DND-41 (cell line): ENCODE data around the gene COMMD8.

Experiments used
- ATAC-seq: fragments of 200-7000 bp; cut with Tn5 transposase; 3 replicates; pipeline ENCODE4 v1.9.1; 2021; ENCODE audit warnings: low read depth; ENCODE audit not compliant: insufficient read depth
- DNase-seq: peaks from one replicate; pipeline ENCODE4 v3.0.0-alpha.2; 2020
- H2AFZ ChIP-seq: 2 replicates; pipeline ENCODE4 v1.6.0; 2012; ENCODE audit warnings: low read depth, low read length
- H3K27ac ChIP-seq: 2 replicates; pipeline ENCODE4 v1.5.1; 2012; ENCODE audit warnings: low read length, inconsistent platforms
- H3K27me3 ChIP-seq: fragments of 200-600 bp; sonication (generic); 2 replicates; pipeline ENCODE4 v1.6.0; 2012; ENCODE audit warnings: low read length, mild to moderate bottlenecking, inconsistent platforms; ENCODE audit not compliant: insufficient read depth, poor library complexity
- H3K36me3 ChIP-seq: 2 replicates; pipeline ENCODE4 v1.5.1; 2012; ENCODE audit warnings: low read length, inconsistent platforms; ENCODE audit not compliant: insufficient read depth
- H3K4me1 ChIP-seq: 2 replicates; pipeline ENCODE4 v1.5.1; 2012; ENCODE audit warnings: mild to moderate bottlenecking, low read length; ENCODE audit not compliant: insufficient read depth
- H3K4me2 ChIP-seq: 2 replicates; pipeline ENCODE4 v1.6.0; 2012; ENCODE audit warnings: mild to moderate bottlenecking, moderate library complexity, low read length, inconsistent platforms; ENCODE audit not compliant: insufficient read depth
- H3K4me3 ChIP-seq, 2 experiments: fragments of 200-600 bp in 1 of 2; shearing (Covaris generic) in 1 of 2; 2 replicates each; pipeline ENCODE4 v1.5.1; 2012 to 2016; ENCODE audit warnings: inconsistent platforms in 2 of 2, low read length in 2 of 2, mild to moderate bottlenecking in 2 of 2, low read depth in 1 of 2, moderate library complexity in 1 of 2
- H3K79me2 ChIP-seq: 2 replicates; pipeline ENCODE4 v1.6.0; 2012; ENCODE audit warnings: low read length, inconsistent platforms; ENCODE audit not compliant: insufficient read depth
- H3K9ac ChIP-seq: 2 replicates; pipeline ENCODE4 v1.6.0; 2012; ENCODE audit warnings: low read depth, mild to moderate bottlenecking, inconsistent platforms, low read length, moderate library complexity
- H3K9me3 ChIP-seq: 2 replicates; pipeline ENCODE4 v1.5.1; 2012; ENCODE audit warnings: low read length, moderate library complexity, mild to moderate bottlenecking, inconsistent platforms; ENCODE audit not compliant: insufficient read depth, severe bottlenecking
- H4K20me1 ChIP-seq: 2 replicates; pipeline ENCODE4 v1.6.0; 2012; ENCODE audit warnings: low read length; ENCODE audit not compliant: insufficient read depth
- EZH2 ChIP-seq: IDR thresholded peaks from 3 replicates; pipeline ENCODE4 v1.6.1; 2012; ENCODE audit warnings: borderline replicate concordance, low read depth, mild to moderate bottlenecking, moderate library complexity, low read length, inconsistent platforms; ENCODE audit not compliant: severe bottlenecking
- TF ChIP-seq, protein P1 (sequence below): IDR thresholded peaks from 2 replicates; pipeline ENCODE4 v1.5.1; 2012; ENCODE audit warnings: borderline replicate concordance, low read length, moderate library complexity, mild to moderate bottlenecking; ENCODE audit not compliant: poor library complexity, severe bottlenecking; ENCODE audit errors: extremely low read depth

COMMD8 gene

DNA sequence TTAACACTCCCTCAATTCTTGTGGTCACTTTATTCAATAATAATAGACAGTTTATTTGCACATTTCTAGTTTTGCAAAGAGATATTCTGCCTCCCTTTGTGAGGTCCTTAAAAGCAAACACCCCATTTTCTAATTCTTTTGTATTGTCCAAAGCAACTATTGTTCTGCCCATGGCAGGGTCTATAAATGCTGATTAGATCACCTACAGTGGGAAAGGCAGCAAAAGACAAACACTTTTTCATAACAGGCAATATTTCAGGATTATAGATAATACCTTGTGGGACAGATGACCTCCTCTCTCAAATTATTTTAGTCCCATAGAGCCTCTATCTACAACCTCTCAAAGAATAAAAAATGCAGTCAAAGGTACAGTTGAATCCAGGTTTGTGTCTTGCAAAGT is 28.6 kb downstream of the COMMD8 start:
- DNase-seq = no peak
- Histone ChIP-seq H3K4me2 (no peak overlapping the region), H3K36me3 (no peaks in the 10 kb centered on the region), H3K9me3 (no peaks in the 10 kb centered on the region), H3K4me1 (no peaks in the 10 kb centered on the region), H4K20me1 (no peaks in the 10 kb centered on the region), H3K27ac (no peak overlapping the region), H2AFZ (no peak overlapping the region), H3K27me3 (no peaks in the 10 kb centered on the region), H3K4me3 (no peak overlapping the region), H3K79me2 (no peaks in the 10 kb centered on the region), H3K9ac (no peak overlapping the region)
- TF ChIP-seq, protein P1, sequence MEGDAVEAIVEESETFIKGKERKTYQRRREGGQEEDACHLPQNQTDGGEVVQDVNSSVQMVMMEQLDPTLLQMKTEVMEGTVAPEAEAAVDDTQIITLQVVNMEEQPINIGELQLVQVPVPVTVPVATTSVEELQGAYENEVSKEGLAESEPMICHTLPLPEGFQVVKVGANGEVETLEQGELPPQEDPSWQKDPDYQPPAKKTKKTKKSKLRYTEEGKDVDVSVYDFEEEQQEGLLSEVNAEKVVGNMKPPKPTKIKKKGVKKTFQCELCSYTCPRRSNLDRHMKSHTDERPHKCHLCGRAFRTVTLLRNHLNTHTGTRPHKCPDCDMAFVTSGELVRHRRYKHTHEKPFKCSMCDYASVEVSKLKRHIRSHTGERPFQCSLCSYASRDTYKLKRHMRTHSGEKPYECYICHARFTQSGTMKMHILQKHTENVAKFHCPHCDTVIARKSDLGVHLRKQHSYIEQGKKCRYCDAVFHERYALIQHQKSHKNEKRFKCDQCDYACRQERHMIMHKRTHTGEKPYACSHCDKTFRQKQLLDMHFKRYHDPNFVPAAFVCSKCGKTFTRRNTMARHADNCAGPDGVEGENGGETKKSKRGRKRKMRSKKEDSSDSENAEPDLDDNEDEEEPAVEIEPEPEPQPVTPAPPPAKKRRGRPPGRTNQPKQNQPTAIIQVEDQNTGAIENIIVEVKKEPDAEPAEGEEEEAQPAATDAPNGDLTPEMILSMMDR = no peak
- ATAC-seq = no peak

DNA sequence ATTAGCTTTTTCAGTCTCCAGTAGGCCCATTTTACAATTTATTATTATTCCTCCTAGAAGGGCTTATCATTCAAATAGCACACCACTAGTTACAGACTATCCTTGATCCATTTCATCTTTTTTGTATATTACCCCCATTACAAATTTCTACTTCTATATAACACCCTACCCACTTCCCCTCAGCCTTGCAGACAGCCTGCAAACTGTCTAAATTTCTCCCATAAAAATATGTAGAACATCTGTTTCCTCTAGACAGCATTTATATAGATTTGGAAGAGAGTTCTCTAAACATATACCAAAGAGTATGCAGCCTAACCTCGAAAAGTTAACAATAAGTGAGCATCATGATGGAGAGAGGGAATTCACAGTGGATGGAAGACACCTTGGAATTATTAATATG is 30.8 kb downstream of the COMMD8 start:
- Histone ChIP-seq H4K20me1 (no peaks in the 10 kb centered on the region), H3K9me3 (no peaks in the 10 kb centered on the region), H3K4me3 (no peak overlapping the region), H3K27ac (no peak overlapping the region), H3K27me3 (no peaks in the 10 kb centered on the region), H3K4me1 (no peaks in the 10 kb centered on the region), H3K79me2 (no peaks in the 10 kb centered on the region), H2AFZ (no peak overlapping the region), H3K9ac (no peak overlapping the region), H3K36me3 (no peaks in the 10 kb centered on the region), H3K4me2 (no peak overlapping the region)
- TF ChIP-seq, protein P1 = no peak
- no peak for TF ChIP-seq EZH2
- DNase-seq (no peak), ATAC-seq (no peak)

GRCh38 chr4:47427935-47428334 is 35.6 kb downstream of the COMMD8 start:
- ATAC-seq = no peak
- TF ChIP-seq, protein P1 = no peak
- no peaks in the 10 kb centered on the region for H3K9me3 ChIP-seq
- no peaks in the 10 kb centered on the region for H3K79me2 ChIP-seq
- DNase-seq = no peak
- H3K36me3 ChIP-seq = no peaks in the 10 kb centered on the region
- H3K27ac ChIP-seq = no peak overlapping the region
- H2AFZ ChIP-seq = no peak overlapping the region
- H3K27me3 ChIP-seq = no peaks in the 10 kb centered on the region
- H4K20me1 ChIP-seq = no peaks in the 10 kb centered on the region
- no peak overlapping the region for H3K4me3 ChIP-seq
- H3K9ac ChIP-seq = no peak overlapping the region
- no peaks in the 10 kb centered on the region for H3K4me1 ChIP-seq
- no peak overlapping the region for H3K4me2 ChIP-seq

- Histone ChIP-seq H4K20me1 (no peaks in the 10 kb centered on the region), H3K36me3 (no peaks in the 10 kb centered on the region), H3K79me2 (no peaks in the 10 kb centered on the region), H3K4me2 (no peak overlapping the region), H3K4me3 (no peak overlapping the region), H2AFZ (no peak overlapping the region), H3K27ac (no peak overlapping the region), H3K9me3 (no peaks in the 10 kb centered on the region), H3K4me1 (no peaks in the 10 kb centered on the region), H3K27me3 (no peaks in the 10 kb centered on the region), H3K9ac (no peak overlapping the region)
- TF ChIP-seq, protein P1 = no peak
- no peak for TF ChIP-seq EZH2
- no peak for DNase-seq
- no peak for ATAC-seq
Observed at GRCh38 chr4:47425628-47426027, 37.9 kb downstream of the COMMD8 start.
